OCI-LY3 (cell line): ENCODE data around the gene VASN.
A peak's percentile ranks its signal among the peaks of the same experiment; 100 is the strongest.

Source experiments
- H2AFZ ChIP-seq: fragments of 200-600, 300-600 bp; shearing (Covaris generic); 2 replicates; pipeline ENCODE4 v1.6.0; 2014; ENCODE audit warnings: antibody characterized with exemption, low read depth, low read length
- H3K27ac ChIP-seq: fragments of 200-600, 300-600 bp; sonication (generic); 2 replicates; pipeline ENCODE4 v1.5.1; 2014; ENCODE audit warnings: mild to moderate bottlenecking, low read length, moderate library complexity, mixed read lengths
- H3K27me3 ChIP-seq: fragments of 200-600, 300-600 bp; sonication (generic); 2 replicates; pipeline ENCODE4 v1.6.1; 2014; ENCODE audit warnings: low read depth, low read length, mixed read lengths
- H3K36me3 ChIP-seq: fragments of 200-600, 300-600 bp; sonication (generic); replicated peaks from 2 replicates; pipeline ENCODE3; 2014; ENCODE audit warnings: low read depth, low read length, mixed read lengths
- H3K4me1 ChIP-seq: fragments of 300-600, 200-600 bp; sonication (generic); 2 replicates; pipeline ENCODE4 v1.6.1; 2014; ENCODE audit warnings: low read length, mixed read lengths
- H3K4me2 ChIP-seq: fragments of 200-600, 300-600 bp; sonication (generic); 2 replicates; pipeline ENCODE4 v1.6.1; 2014; ENCODE audit warnings: low read length, mixed read lengths
- H3K4me3 ChIP-seq: fragments of 300-600, 200-600 bp; sonication (generic); 2 replicates; pipeline ENCODE4 v1.5.1; 2014; ENCODE audit warnings: antibody characterized with exemption, mild to moderate bottlenecking, low read length, moderate library complexity
- H3K79me2 ChIP-seq: fragments of 300-600, 200-600 bp; shearing (Covaris generic); 2 replicates; pipeline ENCODE4 v1.6.1; 2014; ENCODE audit warnings: mild to moderate bottlenecking, low read length, mixed read lengths
- H3K9ac ChIP-seq: fragments of 300-600, 200-600 bp; shearing (Covaris generic); 2 replicates; pipeline ENCODE4 v1.6.0; 2014; ENCODE audit warnings: mild to moderate bottlenecking, low read length, moderate library complexity
- H3K9me3 ChIP-seq: fragments of 200-600, 300-600 bp; shearing (Covaris generic); 2 replicates; pipeline ENCODE4 v1.6.1; 2014; ENCODE audit warnings: low read length, mixed read lengths; ENCODE audit not compliant: insufficient read depth
- H4K20me1 ChIP-seq: fragments of 200-600, 300-600 bp; sonication (generic); 2 replicates; pipeline ENCODE4 v1.6.1; 2016; ENCODE audit warnings: low read length, mixed read lengths; ENCODE audit not compliant: insufficient read depth
- EZH2phosphoT487 ChIP-seq: fragments of 200-600 bp; shearing (Covaris generic); IDR thresholded peaks from 2 replicates; pipeline ENCODE4 v1.6.1; 2018; ENCODE audit warnings: antibody characterized with exemption, mixed run types, low read depth
- TF ChIP-seq, protein P1 (sequence below): fragments of 200-600, 300-600 bp; sonication (generic); IDR thresholded peaks from 2 replicates; pipeline ENCODE4 v1.5.1; 2014; ENCODE audit warnings: antibody characterized with exemption, low read length, low read depth

Gene VASN

DNA sequence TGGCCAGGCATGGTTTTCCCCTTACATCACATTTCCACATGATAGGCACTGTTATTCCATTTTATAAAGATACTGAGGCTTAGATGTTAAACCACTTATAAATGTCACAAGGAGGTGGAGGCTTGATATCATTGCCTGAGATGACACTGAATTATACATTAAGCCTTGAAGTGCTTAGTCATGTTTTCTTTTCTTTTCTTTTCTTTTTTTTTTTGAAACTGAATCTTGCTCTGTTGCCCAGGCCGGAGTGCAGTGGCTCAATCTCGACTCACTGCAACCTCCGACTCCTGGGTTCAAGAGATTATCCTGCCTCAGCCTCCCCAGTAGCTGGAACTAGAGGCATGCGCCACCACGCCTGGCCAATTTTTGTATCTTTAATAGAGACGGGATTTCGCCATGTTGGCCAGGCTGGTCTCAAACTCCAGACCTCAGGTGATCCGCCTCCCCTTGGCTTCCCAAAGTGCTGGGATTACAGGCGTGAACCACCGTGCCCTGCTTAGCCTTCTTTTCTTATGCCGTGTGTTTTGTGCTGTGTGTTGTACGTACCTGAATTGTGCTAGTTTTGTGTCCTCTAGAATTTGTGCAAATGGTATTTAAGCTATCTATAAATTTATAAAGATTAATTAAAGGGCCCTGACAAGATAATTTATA lies 55.2 kb downstream of the VASN start:
- Histone ChIP-seq H3K4me2 (peak overlapping the region; percentile 81), H3K27ac (no peak overlapping the region), H4K20me1 (no peaks in the 10 kb centered on the region), H3K9me3 (no peaks in the 10 kb centered on the region), H3K27me3 (no peaks in the 10 kb centered on the region), H3K4me3 (peak overlapping the region; percentile 96), H3K79me2 (peaks cover 62% of the 10 kb centered on the region), H3K36me3 (peaks cover 9% of the 10 kb centered on the region), H2AFZ (no peak overlapping the region), H3K9ac (peak overlapping the region; percentile 92), H3K4me1 (peaks cover 14% of the 10 kb centered on the region)
- TF ChIP-seq, protein P1, sequence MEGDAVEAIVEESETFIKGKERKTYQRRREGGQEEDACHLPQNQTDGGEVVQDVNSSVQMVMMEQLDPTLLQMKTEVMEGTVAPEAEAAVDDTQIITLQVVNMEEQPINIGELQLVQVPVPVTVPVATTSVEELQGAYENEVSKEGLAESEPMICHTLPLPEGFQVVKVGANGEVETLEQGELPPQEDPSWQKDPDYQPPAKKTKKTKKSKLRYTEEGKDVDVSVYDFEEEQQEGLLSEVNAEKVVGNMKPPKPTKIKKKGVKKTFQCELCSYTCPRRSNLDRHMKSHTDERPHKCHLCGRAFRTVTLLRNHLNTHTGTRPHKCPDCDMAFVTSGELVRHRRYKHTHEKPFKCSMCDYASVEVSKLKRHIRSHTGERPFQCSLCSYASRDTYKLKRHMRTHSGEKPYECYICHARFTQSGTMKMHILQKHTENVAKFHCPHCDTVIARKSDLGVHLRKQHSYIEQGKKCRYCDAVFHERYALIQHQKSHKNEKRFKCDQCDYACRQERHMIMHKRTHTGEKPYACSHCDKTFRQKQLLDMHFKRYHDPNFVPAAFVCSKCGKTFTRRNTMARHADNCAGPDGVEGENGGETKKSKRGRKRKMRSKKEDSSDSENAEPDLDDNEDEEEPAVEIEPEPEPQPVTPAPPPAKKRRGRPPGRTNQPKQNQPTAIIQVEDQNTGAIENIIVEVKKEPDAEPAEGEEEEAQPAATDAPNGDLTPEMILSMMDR = no peak
- TF ChIP-seq EZH2phosphoT487 = no peak

DNA sequence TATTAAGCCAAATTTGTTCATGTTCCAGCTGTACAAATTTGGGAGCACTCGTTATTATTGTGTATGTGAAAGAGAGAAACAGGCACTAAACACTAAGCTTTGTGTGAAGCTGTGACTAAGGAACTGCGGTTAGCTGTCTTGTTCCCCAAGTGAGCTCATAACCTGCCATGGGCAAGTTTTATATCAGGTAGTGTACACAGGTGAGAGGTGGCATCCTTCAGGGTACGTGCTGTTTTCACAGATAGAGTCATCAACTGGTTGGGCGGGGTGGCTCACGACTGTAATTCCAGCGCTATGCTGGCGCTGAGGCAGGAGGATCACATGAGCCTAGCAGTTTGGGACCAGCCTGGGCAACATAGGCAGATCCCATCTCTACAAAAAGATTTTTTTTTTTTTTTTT lies 56.9 kb downstream of the VASN start:
- H3K27me3 ChIP-seq = no peaks in the 10 kb centered on the region
- no peaks in the 10 kb centered on the region for H4K20me1 ChIP-seq
- no peak overlapping the region for H3K4me3 ChIP-seq
- TF ChIP-seq, protein P1 = no peak
- no peak for TF ChIP-seq EZH2phosphoT487
- peaks cover 11% of the 10 kb centered on the region for H3K36me3 ChIP-seq
- peaks cover 67% of the 10 kb centered on the region for H3K79me2 ChIP-seq
- H3K9me3 ChIP-seq = no peaks in the 10 kb centered on the region
- no peak overlapping the region for H3K9ac ChIP-seq
- H3K4me1 ChIP-seq = peaks cover 14% of the 10 kb centered on the region
- no peak overlapping the region for H2AFZ ChIP-seq
- no peak overlapping the region for H3K27ac ChIP-seq
- no peak overlapping the region for H3K4me2 ChIP-seq

DNA sequence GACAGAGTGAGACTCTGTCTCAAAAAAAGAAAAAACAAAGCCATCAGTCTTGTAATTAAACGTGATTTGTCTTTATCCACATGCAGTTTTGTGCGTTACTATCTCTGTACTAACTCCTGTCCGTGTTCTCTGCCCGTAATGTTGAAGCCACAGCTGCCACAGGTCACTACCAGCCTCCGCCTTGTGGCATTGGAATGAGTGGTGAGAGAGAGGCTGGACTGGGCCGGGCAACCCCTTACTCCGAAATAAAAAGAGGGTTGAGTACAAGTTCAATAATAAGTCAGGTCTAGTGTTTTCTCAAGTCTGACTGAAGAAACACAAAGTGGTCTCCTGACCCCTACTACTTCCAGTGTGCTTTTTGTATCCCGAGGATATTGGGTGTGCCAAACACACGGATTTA lies 59.4 kb downstream of the VASN start:
- Histone ChIP-seq H3K4me3 (no peak overlapping the region), H3K27ac (no peak overlapping the region), H3K79me2 (peaks cover 74% of the 10 kb centered on the region), H3K27me3 (no peaks in the 10 kb centered on the region), H3K4me2 (no peak overlapping the region), H3K36me3 (peaks cover 25% of the 10 kb centered on the region), H4K20me1 (no peaks in the 10 kb centered on the region), H3K4me1 (peaks cover 9% of the 10 kb centered on the region), H3K9me3 (no peaks in the 10 kb centered on the region), H3K9ac (no peak overlapping the region), H2AFZ (no peak overlapping the region)
- no peak for TF ChIP-seq EZH2phosphoT487
- TF ChIP-seq, protein P1 = no peak
